Measurements from ENCODE around the gene SEC63. TPM values are rescaled to one million over a fixed set of nuclear protein-coding genes. Genes with fewer than 3 reads are reported as not detected.

The SEC63 gene
- total and polyA plus RNA-seq, 4 donors: 22.9 to 102 (median 65.9) TPM

DNA sequence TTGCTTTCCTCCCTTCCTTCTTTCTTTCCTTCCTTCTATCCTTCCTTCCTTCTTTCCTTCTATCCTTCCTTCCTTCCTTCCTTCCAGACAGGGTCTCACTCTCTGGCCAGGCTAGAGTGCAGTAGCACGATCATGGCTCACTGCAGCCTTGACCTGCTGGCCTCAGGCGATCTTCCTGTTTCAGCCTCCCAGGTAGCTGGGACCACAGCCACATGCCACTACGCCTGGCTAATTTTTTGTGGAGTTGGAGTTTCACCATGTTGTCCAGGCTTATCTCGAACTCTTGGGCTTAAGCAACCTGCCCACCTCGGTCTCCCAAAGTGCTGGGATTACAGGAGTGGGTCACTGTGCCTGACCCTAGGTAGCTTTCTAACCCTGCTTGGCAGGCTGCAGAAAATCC, 12.2 kb upstream of the SEC63 start:
- no peak for TF ChIP-seq CTCF (IDR thresholded peaks at IDR 0.05; ENCODE audit: control extremely low read depth, extremely low read depth)
- H3K4me3 ChIP-seq: no peak overlapping the region

GRCh38 chr6:107968081-107968480, 10.1 kb upstream of the SEC63 start:
- H3K4me1 ChIP-seq (ENCODE audit: control insufficient read depth in 5 of 5, insufficient read depth in 5 of 5, low read length in 5 of 5): no peaks in the 10 kb centered on the region
- WGBS, 2 donors: 84 to 85% methylated on average over 5 of the region's 5 CpGs
- no peaks in the 10 kb centered on the region for H3K27me3 ChIP-seq (ENCODE audit: control insufficient read depth in 3 of 3, insufficient read depth in 3 of 3, low read length in 2 of 3)
- no peak for TF ChIP-seq CTCF (IDR thresholded peaks at IDR 0.05; ENCODE audit: control extremely low read depth, extremely low read depth)
- H3K9me3 ChIP-seq (ENCODE audit: control insufficient read depth in 4 of 4, insufficient read depth in 3 of 4, low read length in 3 of 4): no peaks in the 10 kb centered on the region
- H3K27ac ChIP-seq (ENCODE audit: low read depth in 1 of 2, low read length in 1 of 2): no peak overlapping the region
- no peaks in the 10 kb centered on the region for H3K36me3 ChIP-seq (ENCODE audit: control insufficient read depth in 4 of 4, insufficient read depth in 4 of 4, low read length in 4 of 4)
- no peak for ATAC-seq (ENCODE audit: insufficient read depth, low FRiP score)
- H3K9ac ChIP-seq (ENCODE audit: insufficient read depth in 1 of 2, low read length in 2 of 2): no peak overlapping the region
- DNase-seq: no peak
- no peak overlapping the region for H3K4me3 ChIP-seq

More for the DNA sequence above, 12.2 kb upstream of the SEC63 start:
- DNase-seq (no peak), ATAC-seq (ENCODE audit: insufficient read depth, low FRiP score) (no peak)
- Histone ChIP-seq H3K27me3 (ENCODE audit: control insufficient read depth in 3 of 3, insufficient read depth in 3 of 3, low read length in 2 of 3) (no peaks in the 10 kb centered on the region), H3K9me3 (ENCODE audit: control insufficient read depth in 4 of 4, insufficient read depth in 3 of 4, low read length in 3 of 4) (no peaks in the 10 kb centered on the region), H3K4me1 (ENCODE audit: control insufficient read depth in 5 of 5, insufficient read depth in 5 of 5, low read length in 5 of 5) (no peaks in the 10 kb centered on the region), H3K9ac (ENCODE audit: insufficient read depth in 1 of 2, low read length in 2 of 2) (no peak overlapping the region), H3K36me3 (ENCODE audit: control insufficient read depth in 4 of 4, insufficient read depth in 4 of 4, low read length in 4 of 4) (no peaks in the 10 kb centered on the region), H3K27ac (ENCODE audit: low read depth in 1 of 2, low read length in 1 of 2) (no peak overlapping the region)
- WGBS, 2 donors: 88% methylated on average over 5 of the region's 5 CpGs

GRCh38 chr6:107965746-107966145, 7.7 kb upstream of the SEC63 start:
- WGBS, 2 donors: 90 to 93% methylated on average over 4 of the region's 4 CpGs
- ATAC-seq (ENCODE audit: insufficient read depth, low FRiP score) (no peak), DNase-seq (no peak)
- Histone ChIP-seq H3K27me3 (ENCODE audit: control insufficient read depth in 3 of 3, insufficient read depth in 3 of 3, low read length in 2 of 3) (no peaks in the 10 kb centered on the region), H3K27ac (ENCODE audit: low read depth in 1 of 2, low read length in 1 of 2) (no peak overlapping the region), H3K9me3 (ENCODE audit: control insufficient read depth in 4 of 4, insufficient read depth in 3 of 4, low read length in 3 of 4) (no peaks in the 10 kb centered on the region), H3K36me3 (ENCODE audit: control insufficient read depth in 4 of 4, insufficient read depth in 4 of 4, low read length in 4 of 4) (no peaks in the 10 kb centered on the region), H3K4me1 (ENCODE audit: control insufficient read depth in 5 of 5, insufficient read depth in 5 of 5, low read length in 5 of 5) (no peaks in the 10 kb centered on the region), H3K4me3 (no peak overlapping the region), H3K9ac (ENCODE audit: insufficient read depth in 1 of 2, low read length in 2 of 2) (no peak overlapping the region)
- no peak for TF ChIP-seq CTCF (IDR thresholded peaks at IDR 0.05; ENCODE audit: control extremely low read depth, extremely low read depth)

- no peak overlapping the region for H3K4me3 ChIP-seq
- no peaks in the 10 kb centered on the region for H3K36me3 ChIP-seq (ENCODE audit: control insufficient read depth in 4 of 4, insufficient read depth in 4 of 4, low read length in 4 of 4)
- no peak overlapping the region for H3K9ac ChIP-seq (ENCODE audit: insufficient read depth in 1 of 2, low read length in 2 of 2)
- H3K27me3 ChIP-seq (ENCODE audit: control insufficient read depth in 3 of 3, insufficient read depth in 3 of 3, low read length in 2 of 3): no peaks in the 10 kb centered on the region
- no peak for TF ChIP-seq CTCF (IDR thresholded peaks at IDR 0.05; ENCODE audit: control extremely low read depth, extremely low read depth)
- no peaks in the 10 kb centered on the region for H3K4me1 ChIP-seq (ENCODE audit: control insufficient read depth in 5 of 5, insufficient read depth in 5 of 5, low read length in 5 of 5)
- no peak for DNase-seq
- 52 to 75% methylated on average over 2 of the region's 2 CpGs for WGBS, 2 donors
- H3K9me3 ChIP-seq (ENCODE audit: control insufficient read depth in 4 of 4, insufficient read depth in 3 of 4, low read length in 3 of 4): no peaks in the 10 kb centered on the region
- ATAC-seq (ENCODE audit: insufficient read depth, low FRiP score): no peak
- H3K27ac ChIP-seq (ENCODE audit: low read depth in 1 of 2, low read length in 1 of 2): no peak overlapping the region
Observed at GRCh38 chr6:107962723-107963122, 4.7 kb upstream of the SEC63 start.

All from lung (tissue), 12 donors.